Testis (tissue), 3 donors: ENCODE results near the gene PIP5K1B. TPM values are rescaled to one million over a fixed set of nuclear protein-coding genes. Genes with fewer than 3 reads are reported as not detected.

Experiments used
- DNase-seq: peaks from one replicate; pipeline ENCODE4 v3.0.0-alpha.2; 2019
- H3K27ac ChIP-seq, 2 donors: fragments of 200-600 bp; sonication (generic); one replicate each; pipeline ENCODE4 v1.5.1; 2019
- H3K27me3 ChIP-seq: fragments of 200-600 bp; sonication (generic); one replicate; pipeline ENCODE4 v1.5.1; 2019
- H3K36me3 ChIP-seq: fragments of 200-600 bp; sonication (generic); one replicate; pipeline ENCODE4 v1.5.1; 2017; ENCODE audit warnings: low read depth; ENCODE audit errors: missing control alignments
- H3K4me1 ChIP-seq: fragments of 200-600 bp; sonication (generic); one replicate; pipeline ENCODE4 v1.5.1; 2019
- H3K4me3 ChIP-seq, 2 donors: fragments of 200-600 bp; sonication (generic); one replicate each; pipeline ENCODE4 v1.5.1; 2017 to 2019
- H3K9me3 ChIP-seq: fragments of 200-600 bp; sonication (generic); one replicate; pipeline ENCODE4 v1.5.1; 2017
- POLR2A ChIP-seq: fragments of 450-650 bp; IDR thresholded peaks from one replicate; pipeline ENCODE4 v1.6.1; 2017; ENCODE audit warnings: antibody characterized with exemption, mild to moderate bottlenecking, moderate library complexity
- WGBS, 2 donors: methylation state at CpG; one replicate each; pipeline ENCODE4 v1.1.5; 2018; 5-methylcytosine and 5-hydroxymethylcytosine counted together
- intact Hi-C: fragments of 100-400 bp; cut with DNase I; formaldehyde crosslinking; loops from one replicate; pipeline ENCODE4 v1.15.1; 2023; ENCODE audit warnings: low total_unique reads
- polyA plus RNA-seq: library from polyadenylated mRNA; stranded (reverse); fragments of 350-450 nt; fragmentation: Illumina TruSeq; extraction: RNeasy Lipid Tissue Mini Kit (QIAGEN cat#74804); gene quantifications from one replicate; pipeline ENCODE4 v1.2.3, GENCODE V29; 2014; ENCODE audit warnings: low read depth, low replicate concordance; ENCODE audit not compliant: insufficient read depth
- total RNA-seq, 2 donors: library from RNA; depleted of rRNA; stranded (reverse); fragments of >200 nt; gene quantifications; one replicate each; pipeline ENCODE4 v1.2.3, GENCODE V29; 2016
- TF ChIP-seq, protein P1 (sequence below), 3 experiments: fragments of 450-650 bp in 2 of 3; fragments of 200-600 bp in 1 of 3; sonication (generic) in 1 of 3; IDR thresholded peaks; one replicate each; pipeline ENCODE4 v1.5.1; 2016 to 2019; ENCODE audit warnings: antibody characterized with exemption in 3 of 3, mild to moderate bottlenecking in 2 of 3, moderate library complexity in 1 of 3

The PIP5K1B gene
- total and polyA plus RNA-seq, 3 donors from 2014 or later, result 53.6 to 70.5 (median 66.9) TPM

DNA sequence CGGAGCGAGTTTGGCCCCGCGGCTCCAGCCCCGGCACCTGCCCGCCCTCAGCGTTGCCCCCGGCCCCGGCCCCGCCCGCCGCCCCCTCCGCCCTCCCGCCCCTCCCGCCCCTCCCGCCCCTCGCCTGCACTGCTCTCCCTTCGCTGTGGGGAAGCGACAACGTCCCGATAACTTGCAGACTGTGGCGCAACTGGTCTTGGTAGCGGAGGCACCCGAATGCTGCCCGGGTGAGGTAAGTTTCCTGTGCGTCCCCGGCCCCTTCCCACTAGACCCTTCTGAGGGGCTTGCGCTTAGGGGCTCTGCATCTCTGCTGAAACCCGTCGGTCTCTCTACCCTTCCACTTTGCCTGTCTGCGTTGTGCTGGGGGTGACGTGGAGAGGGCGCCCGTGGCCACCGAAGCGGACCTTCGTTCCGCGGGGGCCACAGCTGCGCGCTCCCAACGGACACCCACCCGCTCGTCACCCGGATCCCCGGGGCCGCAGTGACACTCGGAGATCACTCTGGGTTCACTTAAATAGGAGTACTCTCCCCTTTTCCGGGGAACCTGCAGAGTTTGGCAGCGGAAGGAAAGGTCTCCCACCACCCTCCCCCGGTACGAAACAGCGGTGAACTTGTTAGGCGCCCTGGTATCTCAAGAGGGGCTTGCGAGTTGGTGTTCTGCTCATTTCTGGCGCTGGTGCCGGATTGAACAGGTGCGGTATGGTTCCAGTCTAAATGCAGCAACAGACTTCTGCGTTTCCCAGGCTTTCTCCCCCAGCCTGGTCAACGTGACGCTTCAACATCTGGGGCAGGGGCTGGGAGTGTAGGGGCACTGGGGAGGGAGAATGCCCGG lies 707 bp downstream of the PIP5K1B start:
- Histone ChIP-seq H3K27ac (peak overlapping the region; percentile 71 to 84), H3K4me1 (peaks cover 3% of the 10 kb centered on the region), H3K9me3 (no peaks in the 10 kb centered on the region), H3K27me3 (no peaks in the 10 kb centered on the region), H3K36me3 (no peaks in the 10 kb centered on the region), H3K4me3 (peak overlapping the region; percentile 55 to 77)
- no peak for TF ChIP-seq POLR2A
- TF ChIP-seq, protein P1, sequence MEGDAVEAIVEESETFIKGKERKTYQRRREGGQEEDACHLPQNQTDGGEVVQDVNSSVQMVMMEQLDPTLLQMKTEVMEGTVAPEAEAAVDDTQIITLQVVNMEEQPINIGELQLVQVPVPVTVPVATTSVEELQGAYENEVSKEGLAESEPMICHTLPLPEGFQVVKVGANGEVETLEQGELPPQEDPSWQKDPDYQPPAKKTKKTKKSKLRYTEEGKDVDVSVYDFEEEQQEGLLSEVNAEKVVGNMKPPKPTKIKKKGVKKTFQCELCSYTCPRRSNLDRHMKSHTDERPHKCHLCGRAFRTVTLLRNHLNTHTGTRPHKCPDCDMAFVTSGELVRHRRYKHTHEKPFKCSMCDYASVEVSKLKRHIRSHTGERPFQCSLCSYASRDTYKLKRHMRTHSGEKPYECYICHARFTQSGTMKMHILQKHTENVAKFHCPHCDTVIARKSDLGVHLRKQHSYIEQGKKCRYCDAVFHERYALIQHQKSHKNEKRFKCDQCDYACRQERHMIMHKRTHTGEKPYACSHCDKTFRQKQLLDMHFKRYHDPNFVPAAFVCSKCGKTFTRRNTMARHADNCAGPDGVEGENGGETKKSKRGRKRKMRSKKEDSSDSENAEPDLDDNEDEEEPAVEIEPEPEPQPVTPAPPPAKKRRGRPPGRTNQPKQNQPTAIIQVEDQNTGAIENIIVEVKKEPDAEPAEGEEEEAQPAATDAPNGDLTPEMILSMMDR (IDR thresholded peaks at IDR 0.05), result no peak
- WGBS, 2 donors, result 0 to 1% methylated on average over 22 to 40 of the region's 62 CpGs
- intact Hi-C loops, result no loop called here
- DNase-seq, result peak; percentile 48

DNA sequence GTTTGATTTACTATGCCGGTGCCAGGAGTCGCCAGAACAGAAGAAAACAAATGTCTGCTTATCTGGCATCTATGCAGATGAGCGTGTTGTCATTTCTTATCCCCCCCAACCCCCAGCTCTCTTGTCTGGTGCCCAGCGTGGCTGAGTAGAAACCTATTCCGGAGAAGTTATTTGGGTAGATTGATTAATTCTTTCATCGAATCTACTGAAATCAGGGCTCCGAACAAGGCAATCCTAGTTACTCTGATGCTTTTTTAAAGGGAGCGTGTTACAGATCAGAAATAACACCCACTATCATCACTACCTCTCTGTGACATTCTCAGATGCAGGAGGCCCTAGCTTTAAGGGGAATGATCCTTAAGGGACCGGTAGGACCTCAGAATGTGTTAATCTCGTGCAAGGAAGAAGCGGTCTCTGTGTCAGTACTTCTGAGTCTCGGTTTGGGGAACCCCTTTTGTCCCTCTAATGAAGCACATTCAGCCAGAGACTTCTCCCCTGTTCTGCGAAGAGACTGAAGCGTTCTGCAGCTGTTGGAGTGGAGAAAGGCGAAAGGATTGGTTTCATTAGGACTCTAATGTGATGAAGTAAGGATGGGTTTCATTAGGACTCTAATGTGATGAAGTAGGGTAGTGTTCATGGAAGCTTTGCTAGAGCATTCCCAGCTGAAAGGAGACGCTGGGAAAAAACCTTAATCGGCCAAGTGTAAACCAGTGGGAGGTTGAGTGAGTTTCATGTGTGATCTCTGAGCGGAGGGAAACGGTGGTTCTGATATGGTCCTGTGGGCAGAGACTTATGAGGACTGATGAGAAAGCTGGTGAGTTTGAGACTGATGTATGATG lies 1.5 kb downstream of the PIP5K1B start:
- peak overlapping the region; percentile 55 to 77 for H3K4me3 ChIP-seq
- WGBS, 2 donors, result 9 to 10% methylated on average over 19 of the region's 19 CpGs
- peak overlapping the region; percentile 71 to 84 for H3K27ac ChIP-seq
- H3K36me3 ChIP-seq, result no peaks in the 10 kb centered on the region
- DNase-seq, result peak; percentile 44
- H3K27me3 ChIP-seq, result no peaks in the 10 kb centered on the region
- peaks cover 3% of the 10 kb centered on the region for H3K4me1 ChIP-seq
- H3K9me3 ChIP-seq, result no peaks in the 10 kb centered on the region
- TF ChIP-seq POLR2A, result no peak
- TF ChIP-seq, protein P1 (IDR thresholded peaks at IDR 0.05), result no peak
- intact Hi-C loops, result no loop called here

DNA sequence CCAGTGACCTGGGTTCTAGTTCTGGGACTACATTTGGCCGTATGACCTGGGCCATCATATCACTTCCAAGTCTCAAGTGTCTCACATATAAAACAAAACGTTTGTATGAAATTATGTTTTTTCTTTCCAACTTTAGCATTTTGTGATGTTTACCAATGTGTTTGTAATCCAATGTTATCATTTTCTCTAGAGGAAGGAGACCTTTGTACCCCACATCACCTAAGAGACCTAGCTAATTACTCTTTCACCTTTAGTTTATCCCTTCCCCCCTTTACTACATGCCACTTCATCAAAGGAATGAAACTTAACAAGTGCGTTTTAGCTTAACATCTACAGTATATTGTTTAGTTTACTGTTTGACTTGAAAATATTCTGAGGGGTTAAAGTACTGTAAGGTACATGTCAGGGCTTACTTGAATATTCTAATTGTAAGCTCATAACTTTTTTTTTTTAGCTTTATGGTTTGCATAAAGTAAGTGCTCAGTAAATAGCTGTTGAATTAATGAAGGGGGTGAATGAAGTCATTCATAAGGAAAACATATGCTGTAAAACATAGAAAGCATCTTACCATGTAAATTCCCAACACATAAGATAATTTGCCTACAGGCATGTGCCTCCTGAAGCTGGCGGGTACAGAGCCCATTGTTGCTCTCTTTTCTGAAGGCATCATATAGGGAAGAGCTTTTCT lies 2.9 kb downstream of the PIP5K1B start:
- DNase-seq, result no peak
- Histone ChIP-seq H3K27ac (no peak overlapping the region), H3K4me3 (no peak overlapping the region), H3K4me1 (peaks cover 3% of the 10 kb centered on the region), H3K27me3 (no peaks in the 10 kb centered on the region), H3K36me3 (no peaks in the 10 kb centered on the region), H3K9me3 (no peaks in the 10 kb centered on the region)
- TF ChIP-seq POLR2A, result no peak
- TF ChIP-seq, protein P1 (IDR thresholded peaks at IDR 0.05), result no peak
- WGBS, 2 donors, result 72 to 77% methylated on average over 4 of the region's 4 CpGs
- intact Hi-C loops, result no loop called here

DNA sequence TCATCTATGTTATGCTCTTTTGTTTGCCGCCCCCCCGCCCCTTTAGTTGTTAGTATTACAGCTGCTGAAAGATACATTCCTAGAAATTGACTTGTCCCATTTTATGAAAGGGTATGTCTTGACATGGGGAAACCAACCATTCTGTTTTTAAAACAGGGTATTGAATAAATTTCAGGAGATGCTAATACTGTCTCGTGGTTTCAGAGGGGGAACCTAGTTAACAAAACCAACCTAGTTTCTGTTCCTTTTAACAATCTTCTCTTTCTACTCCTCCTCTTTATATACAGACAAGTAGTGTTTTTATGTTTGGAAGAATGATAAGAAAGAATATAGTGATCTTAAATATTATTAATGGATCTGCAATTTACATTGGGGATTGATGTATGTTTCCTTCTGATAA lies 3.5 kb downstream of the PIP5K1B start:
- intact Hi-C loops, result no loop called here
- WGBS, 2 donors, result 74 to 89% methylated on average over 3 of the region's 3 CpGs
- H3K27me3 ChIP-seq, result no peaks in the 10 kb centered on the region

More for the DNA sequence above, 3.5 kb downstream of the PIP5K1B start:
- no peaks in the 10 kb centered on the region for H3K36me3 ChIP-seq
- no peak overlapping the region for H3K27ac ChIP-seq
- no peaks in the 10 kb centered on the region for H3K9me3 ChIP-seq
- H3K4me3 ChIP-seq, result no peak overlapping the region
- TF ChIP-seq, protein P1 (IDR thresholded peaks at IDR 0.05), result no peak
- no peak for TF ChIP-seq POLR2A
- peaks cover 3% of the 10 kb centered on the region for H3K4me1 ChIP-seq
- no peak for DNase-seq
